Measurements from ENCODE around the gene MYOC. TPM values are rescaled to one million over a fixed set of nuclear protein-coding genes. Genes with fewer than 3 reads are reported as not detected.

MYOC gene
- total and polyA plus RNA-seq, 2 donors (not counting 3 experiments of a cell fraction or from before 2014, with no cell fraction given), result not detected

DNA sequence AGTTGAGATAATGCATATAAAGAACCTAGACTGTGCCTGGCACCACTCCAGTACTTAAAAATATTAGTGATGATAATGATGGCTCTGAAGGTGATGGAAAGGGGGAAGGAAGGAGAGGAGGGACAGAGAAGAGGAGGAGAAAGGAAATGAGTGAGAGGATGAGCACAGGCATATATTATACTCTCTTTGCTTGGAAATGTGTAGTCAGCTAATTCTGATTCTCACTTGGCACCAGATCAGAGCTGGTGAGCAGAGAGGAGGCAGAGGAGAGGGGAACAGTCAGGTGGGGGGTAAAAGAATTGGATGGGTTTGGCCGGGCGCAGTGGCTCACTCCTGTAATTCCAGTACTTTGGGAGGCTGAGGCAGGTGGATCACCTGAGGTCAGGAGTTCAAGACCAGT, 24.3 kb upstream of the MYOC start:
- no peak overlapping the region for H3K9ac ChIP-seq (replicated peaks; ENCODE audit: extremely low read depth, insufficient read depth, low read length)
- no peak overlapping the region for H3K27ac ChIP-seq (ENCODE audit: insufficient read depth, low read depth, low read length)
- no peak overlapping the region for H3K4me3 ChIP-seq (replicated peaks in 1 of 3; ENCODE audit: insufficient read depth in 1 of 3, low read depth in 1 of 3, low read length in 3 of 3)
- no peak for DNase-seq (ENCODE audit: low read depth, low spot score)
- POLR2A ChIA-PET, result no interaction called here
- FAIRE-seq, result no peak
- peaks cover 0 to 13% of the 10 kb centered on the region in 2 experiments for H3K27me3 ChIP-seq (ENCODE audit: control insufficient read depth in 2 of 2, insufficient read depth in 2 of 2, low read length in 2 of 2)
- CTCF ChIA-PET, result interaction anchor here (2.1 kb wide), 1 partner anchor 39 kb away, joined by 6 read pairs; no protein-coding TSS in a partner anchor
- no peaks in the 10 kb centered on the region for H3K79me2 ChIP-seq (ENCODE audit: control insufficient read depth, insufficient read depth, low read length)
- H3K9me3 ChIP-seq (replicated peaks; ENCODE audit: control insufficient read depth, insufficient read depth, low read length), result no peaks in the 10 kb centered on the region
- no peak for TF ChIP-seq GATA2 (IDR thresholded peaks at IDR 0.05; ENCODE audit: insufficient read depth, insufficient read length, low read depth, low read length)
- no peak for TF ChIP-seq JUN (IDR thresholded peaks at IDR 0.05; ENCODE audit: borderline replicate concordance, insufficient read depth, insufficient read length, low read depth)
- no peak overlapping the region for H3K4me2 ChIP-seq (ENCODE audit: insufficient read depth, low read length)
- no TSS peak for BruUV-seq (replicated peaks)
- H3K4me1 ChIP-seq (ENCODE audit: control insufficient read depth, extremely low read depth, insufficient read depth, low read length), result no peaks in the 10 kb centered on the region
- dilution Hi-C loops (cut with MboI; ENCODE audit: extremely low pct_ligation_motif_present, low sequenced_read_pairs), result no loop called here
- intact Hi-C loops (cut with micrococcal nuclease), result no loop called here
- no peaks in the 10 kb centered on the region for H3K36me3 ChIP-seq (ENCODE audit: control insufficient read depth in 2 of 2, extremely low read depth in 1 of 2, insufficient read depth in 2 of 2, low read length in 2 of 2)
- no peaks in the 10 kb centered on the region for H3K9me1 ChIP-seq (replicated peaks; ENCODE audit: control insufficient read depth, extremely low read depth, insufficient read depth, low read length)
- no peaks in the 10 kb centered on the region for H4K20me1 ChIP-seq (replicated peaks; ENCODE audit: control insufficient read depth, extremely low read depth, insufficient read depth, low read length)
- H2AFZ ChIP-seq (ENCODE audit: low read depth, low read length), result no peak overlapping the region

GRCh38 chr1:171674431-171675405, 22.2 kb upstream of the MYOC start:
- H3K79me2 ChIP-seq (ENCODE audit: control insufficient read depth, insufficient read depth, low read length), result no peaks in the 10 kb centered on the region
- BruUV-seq (replicated peaks), result no TSS peak
- no peak for DNase-seq (ENCODE audit: low read depth, low spot score)
- H3K27me3 ChIP-seq (ENCODE audit: control insufficient read depth in 2 of 2, insufficient read depth in 2 of 2, low read length in 2 of 2), result peaks cover 0 to 14% of the 10 kb centered on the region in 2 experiments
- ChIA-PET POLR2A (no interaction called here), CTCF (interaction anchor here (1.0 to 2.1 kb wide), 3 partner anchors 20 to 41 kb away, joined by 3 to 6 read pairs (median 4); no protein-coding TSS in a partner anchor)
- no peak for FAIRE-seq
- H3K36me3 ChIP-seq (ENCODE audit: control insufficient read depth in 2 of 2, extremely low read depth in 1 of 2, insufficient read depth in 2 of 2, low read length in 2 of 2), result no peaks in the 10 kb centered on the region
- dilution Hi-C loops (cut with MboI; ENCODE audit: extremely low pct_ligation_motif_present, low sequenced_read_pairs), result no loop called here
- H3K9me1 ChIP-seq (replicated peaks; ENCODE audit: control insufficient read depth, extremely low read depth, insufficient read depth, low read length), result no peaks in the 10 kb centered on the region
- intact Hi-C loops (cut with micrococcal nuclease), result no loop called here
- H3K4me3 ChIP-seq (replicated peaks in 1 of 3; ENCODE audit: insufficient read depth in 1 of 3, low read depth in 1 of 3, low read length in 3 of 3), result no peak overlapping the region
- no peaks in the 10 kb centered on the region for H3K9me3 ChIP-seq (replicated peaks; ENCODE audit: control insufficient read depth, insufficient read depth, low read length)
- no peak overlapping the region for H2AFZ ChIP-seq (ENCODE audit: low read depth, low read length)
- no peaks in the 10 kb centered on the region for H3K4me1 ChIP-seq (ENCODE audit: control insufficient read depth, extremely low read depth, insufficient read depth, low read length)
- H3K4me2 ChIP-seq (ENCODE audit: insufficient read depth, low read length), result no peak overlapping the region
- TF ChIP-seq FOS (IDR thresholded peaks at IDR 0.05; ENCODE audit: borderline replicate concordance, insufficient read depth, low read length), result no peak
- no peak for TF ChIP-seq POLR2A (IDR thresholded peaks at IDR 0.05; ENCODE audit: low read depth, low read length)
- no peak for TF ChIP-seq EZH2 (IDR thresholded peaks at IDR 0.05; ENCODE audit: borderline replicate concordance, low read depth, low read length, severe bottlenecking)
- no peak for TF ChIP-seq MAX (IDR thresholded peaks at IDR 0.05; ENCODE audit: insufficient read depth, insufficient read length)
- TF ChIP-seq MYC (IDR thresholded peaks at IDR 0.05; ENCODE audit: low read depth, low read length), result no peak
- TF ChIP-seq POLR2AphosphoS5 (IDR thresholded peaks at IDR 0.05; ENCODE audit: insufficient read depth, low read depth, low read length), result no peak
- H4K20me1 ChIP-seq (replicated peaks; ENCODE audit: control insufficient read depth, extremely low read depth, insufficient read depth, low read length), result no peaks in the 10 kb centered on the region
- no peak overlapping the region for H3K27ac ChIP-seq (ENCODE audit: insufficient read depth, low read depth, low read length)
- H3K9ac ChIP-seq (replicated peaks; ENCODE audit: extremely low read depth, insufficient read depth, low read length), result no peak overlapping the region
